Neural cell (in vitro differentiated cells): ENCODE data around the gene C1orf198. TPM values are rescaled to one million over a fixed set of nuclear protein-coding genes. Genes with fewer than 3 reads are reported as not detected.

Source experiments
- H2AFZ ChIP-seq: fragments of 200-600, 300-800 bp; sonication (generic), shearing (Covaris generic); 2 replicates; pipeline ENCODE4 v1.6.0; 2014; ENCODE audit warnings: low read depth, mild to moderate bottlenecking, antibody characterized with exemption, low read length, moderate library complexity
- H3F3A ChIP-seq: fragments of 200-600 bp; shearing (Covaris generic); 2 replicates; pipeline ENCODE4 v1.6.1; 2016; ENCODE audit warnings: mild to moderate bottlenecking, moderate library complexity, mixed read lengths, antibody characterized with exemption, low read length; ENCODE audit not compliant: insufficient read depth, poor library complexity, severe bottlenecking
- H3K27ac ChIP-seq: fragments of 200-600, 300-800 bp; sonication (generic), shearing (Covaris generic); 2 replicates; pipeline ENCODE4 v1.5.1; 2014; ENCODE audit warnings: mild to moderate bottlenecking, low read length, moderate library complexity
- H3K27me3 ChIP-seq: fragments of 300-800, 200-600 bp; sonication (generic), shearing (Covaris generic); 2 replicates; pipeline ENCODE4 v1.6.0; 2014; ENCODE audit warnings: mild to moderate bottlenecking, low read depth, low read length, moderate library complexity; ENCODE audit not compliant: insufficient read depth
- H3K36me3 ChIP-seq: fragments of 300-800, 200-600 bp; sonication (generic), shearing (Covaris generic); 2 replicates; pipeline ENCODE4 v1.5.1; 2014; ENCODE audit warnings: mild to moderate bottlenecking, antibody characterized with exemption, low read length, moderate library complexity; ENCODE audit not compliant: insufficient read depth
- H3K4me2 ChIP-seq: fragments of 300-800, 200-600 bp; sonication (generic), shearing (Covaris generic); 2 replicates; pipeline ENCODE4 v1.6.0; 2014; ENCODE audit warnings: mild to moderate bottlenecking, low read length
- H3K4me3 ChIP-seq: fragments of 300-800, 200-600 bp; sonication (generic), shearing (Covaris generic); 2 replicates; pipeline ENCODE4 v1.5.1; 2014; ENCODE audit warnings: mild to moderate bottlenecking, low read length, moderate library complexity
- H3K79me2 ChIP-seq: fragments of 200-600 bp; shearing (Covaris generic); replicated peaks from 2 replicates; pipeline ENCODE4 v1.6.0; 2014; ENCODE audit warnings: mild to moderate bottlenecking, low read length, moderate library complexity; ENCODE audit not compliant: insufficient read depth
- H3K9ac ChIP-seq: fragments of 300-800, 200-600 bp; sonication (generic), shearing (Covaris generic); 2 replicates; pipeline ENCODE4 v1.6.1; 2016; ENCODE audit warnings: mild to moderate bottlenecking, low read length, mixed read lengths
- H3K9me2 ChIP-seq: fragments of 200-600 bp; shearing (Covaris generic); 2 replicates; pipeline ENCODE4 v1.6.1; 2016; ENCODE audit warnings: mild to moderate bottlenecking, low read length, mixed read lengths; ENCODE audit not compliant: insufficient read depth
- H3K9me3 ChIP-seq: fragments of 200-600, 300-800 bp; sonication (generic), shearing (Covaris generic); 2 replicates; pipeline ENCODE4 v1.6.1; 2016; ENCODE audit warnings: mild to moderate bottlenecking, mixed run types, low read length, moderate library complexity, mixed read lengths
- H4K20me1 ChIP-seq: fragments of 200-600 bp; shearing (Covaris generic); 2 replicates; pipeline ENCODE4 v1.6.1; 2016; ENCODE audit warnings: mild to moderate bottlenecking, mixed run types; ENCODE audit not compliant: insufficient read depth
- CTCF ChIP-seq: fragments of 450-650 bp; IDR thresholded peaks from 2 replicates; pipeline ENCODE4 v1.5.1; 2014; ENCODE audit warnings: antibody characterized with exemption, mild to moderate bottlenecking, moderate library complexity; ENCODE audit not compliant: poor library complexity, severe bottlenecking
- EP300 ChIP-seq: fragments of 450-650 bp; conservative IDR thresholded peaks from 2 replicates; pipeline ENCODE4 v1.6.1; 2014; ENCODE audit warnings: antibody characterized with exemption, mild to moderate bottlenecking, moderate library complexity; ENCODE audit not compliant: poor library complexity, severe bottlenecking
- EZH2 ChIP-seq: fragments of 200-600, 300-800 bp; shearing (Covaris generic), sonication (generic); IDR thresholded peaks from 2 replicates; pipeline ENCODE4 v1.6.1; 2014; ENCODE audit warnings: antibody characterized with exemption, low read length, borderline replicate concordance, mild to moderate bottlenecking; ENCODE audit not compliant: insufficient read depth, poor library complexity, severe bottlenecking
- MXI1 ChIP-seq: fragments of 450-650 bp; conservative IDR thresholded peaks from 2 replicates; pipeline ENCODE4 v1.6.1; 2014; ENCODE audit warnings: antibody characterized with exemption, mild to moderate bottlenecking; ENCODE audit not compliant: poor library complexity, severe bottlenecking
- POLR2AphosphoS5 ChIP-seq: IDR thresholded peaks from 2 replicates; pipeline ENCODE4 v1.6.1; 2012
- RAD21 ChIP-seq: fragments of 450-650 bp; conservative IDR thresholded peaks from 2 replicates; pipeline ENCODE4 v1.6.1; 2014; ENCODE audit warnings: antibody characterized with exemption, mild to moderate bottlenecking, moderate library complexity
- SMC3 ChIP-seq: fragments of 450-650 bp; conservative IDR thresholded peaks from 2 replicates; pipeline ENCODE4 v1.6.1; 2014; ENCODE audit warnings: antibody characterized with exemption, mild to moderate bottlenecking, moderate library complexity; ENCODE audit not compliant: poor library complexity
- TAF1 ChIP-seq: IDR thresholded peaks from 2 replicates; pipeline ENCODE4 v1.6.1; 2012; ENCODE audit warnings: low read depth
- polyA plus RNA-seq: library from polyadenylated mRNA; depleted of rRNA; stranded (reverse); fragments of >200 nt; gene quantifications from 2 replicates; pipeline ENCODE4 v1.2.3, GENCODE V29; 2014
- TF ChIP-seq, protein P1 (sequence below): IDR thresholded peaks from 2 replicates; pipeline ENCODE4 v1.6.1; 2012; ENCODE audit warnings: borderline replicate concordance

Gene C1orf198
- polyA plus RNA-seq, 1 donor from 2014 or later, result 16.7 TPM

- TF ChIP-seq MXI1, result no peak
- TF ChIP-seq POLR2AphosphoS5, result peak; percentile 17
- TF ChIP-seq EZH2, result no peak
- no peak for TF ChIP-seq TAF1
- no peak for TF ChIP-seq EP300
- TF ChIP-seq, protein P1, sequence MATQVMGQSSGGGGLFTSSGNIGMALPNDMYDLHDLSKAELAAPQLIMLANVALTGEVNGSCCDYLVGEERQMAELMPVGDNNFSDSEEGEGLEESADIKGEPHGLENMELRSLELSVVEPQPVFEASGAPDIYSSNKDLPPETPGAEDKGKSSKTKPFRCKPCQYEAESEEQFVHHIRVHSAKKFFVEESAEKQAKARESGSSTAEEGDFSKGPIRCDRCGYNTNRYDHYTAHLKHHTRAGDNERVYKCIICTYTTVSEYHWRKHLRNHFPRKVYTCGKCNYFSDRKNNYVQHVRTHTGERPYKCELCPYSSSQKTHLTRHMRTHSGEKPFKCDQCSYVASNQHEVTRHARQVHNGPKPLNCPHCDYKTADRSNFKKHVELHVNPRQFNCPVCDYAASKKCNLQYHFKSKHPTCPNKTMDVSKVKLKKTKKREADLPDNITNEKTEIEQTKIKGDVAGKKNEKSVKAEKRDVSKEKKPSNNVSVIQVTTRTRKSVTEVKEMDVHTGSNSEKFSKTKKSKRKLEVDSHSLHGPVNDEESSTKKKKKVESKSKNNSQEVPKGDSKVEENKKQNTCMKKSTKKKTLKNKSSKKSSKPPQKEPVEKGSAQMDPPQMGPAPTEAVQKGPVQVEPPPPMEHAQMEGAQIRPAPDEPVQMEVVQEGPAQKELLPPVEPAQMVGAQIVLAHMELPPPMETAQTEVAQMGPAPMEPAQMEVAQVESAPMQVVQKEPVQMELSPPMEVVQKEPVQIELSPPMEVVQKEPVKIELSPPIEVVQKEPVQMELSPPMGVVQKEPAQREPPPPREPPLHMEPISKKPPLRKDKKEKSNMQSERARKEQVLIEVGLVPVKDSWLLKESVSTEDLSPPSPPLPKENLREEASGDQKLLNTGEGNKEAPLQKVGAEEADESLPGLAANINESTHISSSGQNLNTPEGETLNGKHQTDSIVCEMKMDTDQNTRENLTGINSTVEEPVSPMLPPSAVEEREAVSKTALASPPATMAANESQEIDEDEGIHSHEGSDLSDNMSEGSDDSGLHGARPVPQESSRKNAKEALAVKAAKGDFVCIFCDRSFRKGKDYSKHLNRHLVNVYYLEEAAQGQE, result no peak
- TF ChIP-seq CTCF, result no peak
- H2AFZ ChIP-seq, result no peak overlapping the region
- no peak overlapping the region for H3K4me3 ChIP-seq
- H3K36me3 ChIP-seq, result peaks cover 2% of the 10 kb centered on the region
- H3K9ac ChIP-seq, result no peak overlapping the region
- H3K9me2 ChIP-seq, result no peaks in the 10 kb centered on the region
- H3F3A ChIP-seq, result no peaks in the 10 kb centered on the region
- no peaks in the 10 kb centered on the region for H3K27me3 ChIP-seq
- no peaks in the 10 kb centered on the region for H4K20me1 ChIP-seq
- no peak overlapping the region for H3K4me2 ChIP-seq
- H3K9me3 ChIP-seq, result no peaks in the 10 kb centered on the region
- peak overlapping the region; percentile 29 for H3K27ac ChIP-seq
- H3K79me2 ChIP-seq, result no peaks in the 10 kb centered on the region
Measured at GRCh38 chr1:230836793-230837192, 31.5 kb downstream of the C1orf198 start.

DNA sequence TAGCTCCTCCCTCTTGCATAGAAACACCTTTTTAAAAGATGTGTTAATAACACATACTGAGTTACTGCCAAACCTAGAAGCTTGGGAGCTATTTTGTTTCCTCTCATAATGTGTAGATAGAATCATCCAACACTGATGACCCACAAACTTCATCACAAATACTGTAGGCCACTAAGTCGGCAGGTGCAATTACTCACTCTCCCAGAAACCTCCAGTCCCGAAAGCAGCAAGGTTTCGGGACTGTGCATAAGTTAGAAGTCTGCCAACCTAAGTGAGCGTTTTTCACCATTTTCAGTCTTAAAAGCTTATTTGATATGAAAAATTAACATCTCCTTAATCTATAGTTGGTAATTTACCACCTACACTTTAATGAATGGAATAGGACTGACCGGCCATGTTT lies 32.0 kb downstream of the C1orf198 start:
- H3K79me2 ChIP-seq, result no peaks in the 10 kb centered on the region
- H3K9me3 ChIP-seq, result no peaks in the 10 kb centered on the region
- H3K27me3 ChIP-seq, result no peaks in the 10 kb centered on the region
- H3K9ac ChIP-seq, result no peak overlapping the region
- H3K4me3 ChIP-seq, result no peak overlapping the region
- H3K4me2 ChIP-seq, result no peak overlapping the region
- no peaks in the 10 kb centered on the region for H3K9me2 ChIP-seq
- peak overlapping the region; percentile 29 for H3K27ac ChIP-seq
- TF ChIP-seq EP300 (no peak), TAF1 (no peak), SMC3 (no peak), EZH2 (no peak), RAD21 (no peak), MXI1 (no peak), POLR2AphosphoS5 (no peak), CTCF (no peak)
- TF ChIP-seq, protein P1, result no peak
- no peaks in the 10 kb centered on the region for H4K20me1 ChIP-seq
- no peaks in the 10 kb centered on the region for H3F3A ChIP-seq
- H3K36me3 ChIP-seq, result no peaks in the 10 kb centered on the region
- H2AFZ ChIP-seq, result no peak overlapping the region
